ENCODE results near the gene CROCC2.

Gene CROCC2

DNA sequence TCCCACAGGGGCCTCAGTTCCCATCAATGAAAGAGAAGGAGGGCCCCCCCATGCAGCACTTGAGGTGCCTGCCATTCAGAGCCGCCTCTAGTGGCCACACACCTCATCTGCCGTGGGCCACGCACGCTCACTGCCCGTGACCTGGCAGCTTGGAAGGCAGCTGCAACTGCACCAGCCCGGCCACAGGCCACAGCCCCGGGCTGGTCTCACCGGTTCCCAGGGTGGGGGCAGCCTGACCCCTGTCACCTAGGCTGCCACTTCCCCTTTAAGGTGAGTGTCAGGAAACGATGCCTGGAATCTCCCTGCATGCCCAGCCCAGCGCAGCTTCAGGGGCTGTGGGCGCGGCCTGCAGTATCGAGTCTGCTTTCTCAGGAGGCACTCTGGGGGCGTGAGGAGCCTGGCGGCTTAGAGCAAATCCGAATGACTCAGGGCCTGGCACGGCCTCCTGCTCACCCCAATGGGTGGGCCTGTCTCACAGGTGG is 12.7 kb upstream of the CROCC2 start:
- DNase-seq = no peak

DNA sequence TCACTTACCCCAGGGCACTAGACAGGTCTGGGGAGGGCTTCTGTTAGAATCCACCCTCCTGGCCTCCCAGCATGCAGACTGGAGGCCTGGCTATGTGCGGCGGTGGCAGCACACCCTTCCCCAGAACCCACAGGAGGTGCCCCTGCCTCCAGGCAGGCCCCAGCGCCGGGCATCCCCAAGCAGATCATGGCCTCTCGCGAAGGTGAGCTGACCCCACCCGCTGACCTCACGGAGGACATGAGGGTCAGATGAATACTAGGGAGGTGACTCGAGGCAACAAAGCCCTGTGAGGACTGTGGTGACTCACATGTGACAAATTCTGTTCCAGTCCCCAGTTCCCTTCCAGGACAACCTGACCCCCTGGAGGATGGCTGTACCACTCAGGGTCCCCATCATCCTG is 12.1 kb upstream of the CROCC2 start:
- DNase-seq = no peak

DNA sequence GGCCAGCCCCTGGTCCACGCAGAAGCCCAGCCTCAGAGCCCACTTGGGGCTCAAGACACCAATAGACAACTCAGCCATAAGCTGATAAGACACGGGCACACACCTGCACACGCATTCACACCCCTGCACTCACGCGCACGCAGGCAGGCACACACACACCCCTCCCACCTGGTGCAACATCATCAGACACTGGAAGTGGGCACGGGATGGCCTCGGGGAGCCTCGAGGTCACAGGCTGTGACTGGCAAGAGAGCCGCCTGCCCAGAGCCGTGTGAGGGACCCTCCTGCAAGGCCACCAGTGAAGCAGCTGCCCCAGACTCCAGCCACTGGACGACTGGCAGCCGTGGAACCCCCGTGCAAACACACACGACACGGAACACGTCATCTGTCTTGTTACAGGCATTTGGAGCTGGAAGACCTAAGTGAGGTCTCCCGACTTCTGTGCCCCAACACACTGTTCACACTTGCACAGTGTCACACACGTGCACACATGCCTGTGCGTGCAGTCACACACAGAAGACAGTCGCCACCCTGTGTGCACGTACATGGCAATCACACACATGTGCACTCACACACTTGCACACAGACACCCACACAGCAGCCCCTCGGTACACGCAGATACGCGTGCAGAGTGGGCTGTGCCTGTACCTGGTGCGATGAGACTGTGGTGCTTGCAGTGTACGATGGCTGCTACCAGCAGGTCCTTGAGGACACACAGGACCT is 11.1 kb upstream of the CROCC2 start:
- no peak for DNase-seq

DNA sequence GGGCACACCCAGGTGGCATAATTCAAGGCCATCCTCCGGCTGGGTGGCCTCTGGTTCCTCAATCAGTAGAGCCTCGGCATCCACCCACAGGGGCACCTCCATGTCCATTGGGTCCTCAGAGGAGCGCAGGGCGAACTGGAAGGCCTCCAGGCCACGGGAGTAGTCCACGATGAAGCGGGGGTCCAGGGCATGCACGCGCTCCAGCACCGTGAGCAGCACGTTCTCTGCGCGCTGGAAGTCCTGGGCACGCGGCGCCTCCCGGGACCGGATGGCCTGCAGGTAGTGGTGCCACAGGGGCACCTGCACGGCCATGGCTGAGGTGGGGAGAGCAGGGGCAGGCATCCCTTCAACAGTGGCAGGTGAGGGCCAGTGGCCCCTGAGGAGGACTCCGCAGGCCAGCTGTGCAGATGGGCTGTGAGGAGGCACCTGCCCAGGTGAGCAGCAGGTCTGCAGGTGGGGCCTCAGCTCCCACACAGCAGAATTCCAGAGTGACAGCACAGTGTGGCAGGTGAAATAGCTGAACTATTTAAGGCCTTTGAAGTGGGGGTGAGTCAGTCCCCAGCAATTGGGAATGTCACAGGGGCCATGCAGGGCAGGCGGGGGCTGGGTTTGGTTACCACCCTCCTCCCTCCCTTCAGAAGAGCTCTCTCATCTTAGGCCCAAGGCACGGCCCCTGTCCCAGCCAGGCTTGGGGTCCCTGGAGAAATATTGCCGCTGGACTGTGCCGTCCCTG is 10.3 kb upstream of the CROCC2 start, which contains the start of gene MAB21L4:
Gene MAB21L4, minus strand, starts transcription at position 501 of the 733 bp plus-strand sequence. Its CDS starts 159 bp downstream, at position 342.
- DNase-seq = no peak

DNA sequence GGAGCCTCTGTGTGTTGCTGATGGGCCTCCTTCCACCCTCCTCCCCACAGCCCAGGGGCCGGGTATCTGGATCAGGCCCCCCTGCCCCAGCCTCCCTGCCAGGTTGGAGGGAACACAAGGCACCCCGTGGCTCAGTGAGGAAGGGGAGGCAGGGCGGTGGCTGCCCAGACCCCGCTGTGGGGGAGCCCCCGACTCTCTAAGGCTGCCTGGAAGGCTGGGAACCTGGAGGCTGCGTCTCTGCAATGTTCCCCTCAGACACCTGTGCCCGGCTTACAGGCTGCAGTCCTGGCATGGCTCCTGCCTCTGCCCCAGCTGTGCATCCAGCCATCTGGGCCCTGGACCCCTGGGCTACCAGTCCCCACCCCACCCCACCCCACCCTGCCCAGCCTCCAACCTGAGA is 9.7 kb upstream of the CROCC2 start:
- DNase-seq = no peak

DNA sequence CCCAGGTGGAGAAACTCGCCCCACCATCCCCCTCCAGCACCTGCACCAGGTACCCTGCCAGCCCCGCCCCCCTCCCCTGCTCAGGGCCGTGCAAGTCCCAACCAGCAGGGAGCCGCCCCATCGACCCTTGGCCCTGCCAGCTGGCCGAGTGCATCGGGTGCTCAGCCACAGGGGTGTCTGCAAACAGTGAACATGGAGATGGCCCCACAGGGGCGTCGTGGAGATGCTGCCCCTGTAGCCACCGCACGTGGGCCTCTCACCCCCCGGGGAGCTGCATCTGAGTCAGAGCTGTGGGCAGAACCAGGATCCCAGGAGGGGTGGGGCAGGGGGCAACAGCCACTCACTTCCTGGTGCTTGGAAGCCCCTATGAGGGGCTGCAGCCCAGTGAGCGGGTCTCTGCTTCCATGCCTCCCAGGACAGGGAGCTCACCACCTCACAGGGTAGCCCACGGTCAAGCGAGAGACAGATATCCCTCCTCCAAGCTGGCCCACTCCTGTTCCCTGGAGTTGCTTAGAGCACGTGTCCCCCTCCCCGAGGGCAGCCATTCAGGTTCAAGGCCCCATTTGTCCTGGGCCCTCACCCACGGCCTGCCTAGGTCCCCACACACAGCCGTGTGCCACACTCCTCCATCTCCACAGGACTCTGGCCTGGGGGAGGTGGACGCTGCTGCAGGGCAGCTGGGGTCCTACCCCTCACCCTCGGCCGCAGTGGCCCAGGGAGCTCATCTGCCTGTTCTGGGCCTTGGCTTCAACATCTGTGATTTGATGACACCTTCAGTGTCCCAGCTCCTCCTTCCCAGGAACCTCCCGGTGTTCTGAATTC is 9.1 kb upstream of the CROCC2 start:
- peak; percentile 87 for DNase-seq

DNA sequence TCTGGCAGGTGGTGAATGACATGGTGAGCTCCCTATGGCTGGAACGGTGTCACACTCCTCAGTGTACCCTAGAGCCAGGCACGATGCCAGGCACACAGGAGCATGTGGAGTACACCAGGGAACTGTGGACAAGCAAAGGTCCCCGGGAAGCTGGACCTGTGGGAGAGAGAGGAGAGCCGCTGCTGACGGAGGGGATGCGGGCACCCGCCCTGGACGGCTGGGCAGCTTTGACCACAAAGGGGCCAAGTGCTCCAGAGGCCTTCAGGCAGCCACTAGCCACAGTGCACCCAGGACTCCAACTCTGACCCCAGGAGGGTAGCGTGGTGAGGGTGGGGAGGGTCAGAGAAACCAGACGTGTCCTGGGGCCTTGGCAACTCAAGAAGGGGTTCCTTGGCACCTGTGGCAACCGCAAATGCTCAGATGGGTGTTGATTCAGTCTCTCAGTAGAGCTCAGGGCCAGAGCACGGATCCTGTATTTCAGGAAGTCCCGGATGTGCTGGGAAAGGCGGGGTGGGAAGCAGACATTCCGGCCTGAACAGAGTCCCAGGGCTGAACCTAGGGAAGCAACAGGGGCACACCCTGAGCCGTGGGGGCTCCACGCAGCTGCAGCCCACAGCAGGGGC is 7.9 kb upstream of the CROCC2 start:
- no peak for DNase-seq

DNA sequence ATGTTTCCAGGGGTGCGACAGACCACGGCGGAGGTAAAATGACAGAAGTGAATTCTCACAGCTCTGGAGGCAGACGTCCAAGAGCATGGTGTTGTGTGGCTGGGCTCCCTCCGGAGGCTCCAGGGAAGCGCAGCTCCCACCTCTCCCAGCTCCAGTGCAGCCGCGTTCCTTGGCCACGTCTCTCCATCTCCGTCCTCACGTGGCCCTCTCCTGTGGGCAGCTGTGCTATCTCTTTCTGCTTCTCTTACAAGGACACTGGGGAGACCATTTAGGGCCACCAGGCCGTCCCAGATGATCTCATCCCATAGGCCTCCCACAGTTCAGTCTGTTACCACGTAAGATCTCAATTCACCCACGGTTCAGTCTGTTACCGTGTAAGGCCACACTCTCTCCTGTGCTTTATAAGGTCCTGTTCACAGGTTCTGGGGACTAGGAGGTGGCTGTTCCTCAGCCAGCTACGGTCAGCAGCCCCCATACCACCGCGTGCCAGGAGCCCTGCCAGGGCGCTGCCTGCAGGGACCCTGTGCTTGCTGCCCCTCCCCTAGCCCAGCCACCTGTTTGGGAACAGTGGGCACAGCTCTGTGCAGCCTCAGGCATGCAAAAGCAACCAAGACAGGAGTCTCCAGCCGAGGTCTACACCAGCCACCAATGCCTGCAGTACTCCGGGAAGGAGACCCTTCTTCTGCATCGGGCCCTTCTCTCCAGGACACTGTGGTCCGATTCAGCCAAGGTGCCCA is 7.2 kb upstream of the CROCC2 start:
- no peak for DNase-seq

DNA sequence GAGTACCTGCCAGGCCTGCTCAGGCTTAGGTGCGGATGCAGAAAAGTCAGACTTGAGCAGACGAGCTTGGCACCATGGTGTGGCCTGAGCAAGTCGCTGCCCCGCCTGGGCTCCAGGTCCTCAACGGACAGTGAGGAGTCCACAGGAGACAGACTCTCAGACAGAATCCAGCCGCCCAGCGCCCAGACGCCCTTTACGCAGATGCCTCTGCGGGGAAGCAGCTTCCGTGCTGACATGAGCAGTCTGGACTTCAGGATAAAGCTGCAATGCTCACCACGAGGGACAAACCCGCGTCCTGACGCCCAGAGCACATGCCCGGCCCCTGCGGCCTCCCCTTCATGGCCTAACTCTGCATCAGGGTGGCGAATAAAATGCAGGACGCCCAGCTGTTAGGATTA is 6.7 kb upstream of the CROCC2 start:
- no peak for DNase-seq

DNA sequence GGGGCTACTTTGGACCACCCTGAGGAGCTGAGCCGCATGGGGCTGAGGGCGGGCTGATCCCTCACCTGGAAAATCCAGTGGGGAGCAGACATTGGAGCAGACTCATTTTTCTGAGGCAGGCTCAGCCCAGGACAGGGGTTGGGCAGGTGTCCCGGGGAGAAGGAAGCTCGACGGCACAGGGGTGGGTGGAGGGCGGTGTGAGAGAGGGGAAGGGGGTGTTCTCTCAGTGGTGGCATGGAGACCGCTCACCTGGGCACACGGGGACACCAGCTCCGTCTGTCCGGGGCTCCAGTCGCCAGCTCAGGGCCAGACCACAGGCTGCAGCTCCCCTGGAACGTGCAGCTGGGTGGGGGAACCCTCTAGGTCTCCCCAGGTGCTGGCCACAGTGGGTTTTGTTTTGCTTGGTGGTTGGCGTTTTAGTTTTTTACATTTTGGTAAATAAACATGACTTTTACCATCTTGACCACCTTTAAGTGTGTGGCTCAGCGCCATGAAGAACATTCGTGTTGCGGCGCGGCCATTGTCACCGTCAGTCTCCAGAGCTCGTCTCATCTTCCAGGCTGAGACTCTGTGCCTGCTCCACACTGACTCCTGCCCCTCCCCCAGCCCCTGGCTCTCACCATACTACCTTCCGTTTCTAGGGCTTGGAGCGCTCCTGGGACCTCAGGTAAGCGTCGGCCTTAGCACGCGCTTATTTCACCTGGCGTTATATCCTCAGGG is 5.8 kb upstream of the CROCC2 start:
- DNase-seq = no peak

DNA sequence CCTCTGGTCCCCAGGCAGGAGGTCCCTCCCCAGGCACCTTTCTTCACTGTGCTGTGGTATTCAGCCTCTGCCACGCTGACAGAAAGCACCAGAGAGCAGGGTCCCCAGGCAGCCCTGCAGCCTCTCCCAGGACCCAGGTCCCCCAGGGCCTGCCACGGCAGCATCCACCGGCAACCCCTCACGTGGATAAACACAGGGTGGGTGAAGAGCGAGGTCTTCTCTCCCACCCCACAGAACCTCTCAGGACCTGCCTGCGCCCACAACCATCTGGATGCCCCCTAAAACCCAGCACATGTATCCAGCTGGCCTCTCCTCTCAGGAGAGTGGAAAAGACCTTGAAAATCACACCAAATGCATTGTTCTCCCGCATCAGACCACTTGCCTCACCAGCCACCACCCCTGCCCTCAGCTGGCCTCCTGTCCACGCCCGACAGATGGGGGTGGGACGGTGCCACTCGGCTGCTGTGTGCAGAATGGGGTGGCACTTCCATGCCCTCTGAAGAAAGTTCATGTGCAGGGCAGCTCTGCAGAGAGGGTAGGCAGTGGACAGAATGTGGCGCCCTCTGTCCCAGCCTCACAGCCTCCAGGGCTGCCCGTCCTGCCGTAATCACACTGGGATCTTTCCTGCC is 4.0 kb upstream of the CROCC2 start:
- no peak for DNase-seq

DNA sequence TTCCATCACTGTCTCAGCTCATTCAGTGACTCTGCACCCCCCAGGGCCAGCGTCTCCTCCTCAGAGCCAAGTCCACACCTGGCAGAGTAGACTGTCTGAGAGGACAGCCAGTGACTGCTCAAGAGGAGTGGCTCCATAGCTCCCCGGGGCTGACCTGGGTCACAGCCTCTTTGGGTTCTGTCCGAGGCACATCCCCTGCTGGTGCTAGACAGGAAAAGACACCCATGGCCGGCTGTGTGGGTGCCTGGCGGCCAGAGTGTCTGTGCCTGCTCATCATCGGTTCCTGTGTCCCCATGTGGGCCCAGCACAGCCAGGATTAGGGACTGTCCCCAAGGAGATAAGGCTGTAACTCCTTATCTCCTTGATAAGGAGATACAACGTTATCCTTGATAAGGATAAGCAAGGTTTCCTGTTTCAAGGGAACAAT is 3.5 kb upstream of the CROCC2 start:
- peak; percentile 30 for DNase-seq

DNA sequence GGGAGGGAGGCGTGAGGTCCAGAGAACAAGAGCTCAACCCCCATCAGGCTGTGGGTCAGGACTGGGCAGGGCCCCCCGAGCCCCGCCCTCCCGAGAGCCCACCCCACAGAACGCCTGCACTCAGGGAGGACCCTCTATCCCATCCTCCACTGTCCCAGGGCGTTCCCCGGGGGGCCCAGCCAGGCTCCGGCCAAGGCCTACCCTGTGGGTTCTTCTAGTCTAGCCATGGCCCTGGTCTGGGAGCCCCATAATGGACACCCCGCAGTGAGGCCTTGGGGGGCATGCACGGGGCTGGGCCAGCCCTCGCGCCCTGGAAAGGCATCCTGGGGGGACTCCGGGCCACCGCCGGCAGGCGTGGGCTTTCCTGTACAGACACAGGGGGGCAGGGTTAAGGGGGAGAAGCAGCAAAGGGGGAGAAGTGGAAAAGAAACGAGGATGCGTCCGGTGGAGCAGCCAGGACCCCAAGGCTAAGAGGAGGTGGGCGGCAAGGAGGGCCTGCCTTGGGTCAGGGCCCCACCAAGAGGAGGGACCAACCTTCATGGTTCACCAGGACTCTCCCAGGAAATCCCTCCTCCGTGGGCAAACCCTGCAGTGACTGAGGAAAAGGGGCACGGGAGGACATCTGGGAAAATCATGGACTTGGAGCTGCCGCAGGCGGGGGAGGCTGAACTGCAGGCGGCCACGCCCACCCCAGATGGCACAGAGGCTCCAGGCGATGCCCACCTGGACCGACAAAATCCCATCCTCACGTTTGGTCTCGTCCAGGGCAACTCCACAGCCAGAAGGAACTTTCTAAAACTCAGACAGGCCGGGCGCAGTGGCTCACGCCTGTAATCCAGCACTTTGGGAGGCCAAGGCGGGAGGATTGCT is 2.7 kb upstream of the CROCC2 start:
- no peak for DNase-seq

DNA sequence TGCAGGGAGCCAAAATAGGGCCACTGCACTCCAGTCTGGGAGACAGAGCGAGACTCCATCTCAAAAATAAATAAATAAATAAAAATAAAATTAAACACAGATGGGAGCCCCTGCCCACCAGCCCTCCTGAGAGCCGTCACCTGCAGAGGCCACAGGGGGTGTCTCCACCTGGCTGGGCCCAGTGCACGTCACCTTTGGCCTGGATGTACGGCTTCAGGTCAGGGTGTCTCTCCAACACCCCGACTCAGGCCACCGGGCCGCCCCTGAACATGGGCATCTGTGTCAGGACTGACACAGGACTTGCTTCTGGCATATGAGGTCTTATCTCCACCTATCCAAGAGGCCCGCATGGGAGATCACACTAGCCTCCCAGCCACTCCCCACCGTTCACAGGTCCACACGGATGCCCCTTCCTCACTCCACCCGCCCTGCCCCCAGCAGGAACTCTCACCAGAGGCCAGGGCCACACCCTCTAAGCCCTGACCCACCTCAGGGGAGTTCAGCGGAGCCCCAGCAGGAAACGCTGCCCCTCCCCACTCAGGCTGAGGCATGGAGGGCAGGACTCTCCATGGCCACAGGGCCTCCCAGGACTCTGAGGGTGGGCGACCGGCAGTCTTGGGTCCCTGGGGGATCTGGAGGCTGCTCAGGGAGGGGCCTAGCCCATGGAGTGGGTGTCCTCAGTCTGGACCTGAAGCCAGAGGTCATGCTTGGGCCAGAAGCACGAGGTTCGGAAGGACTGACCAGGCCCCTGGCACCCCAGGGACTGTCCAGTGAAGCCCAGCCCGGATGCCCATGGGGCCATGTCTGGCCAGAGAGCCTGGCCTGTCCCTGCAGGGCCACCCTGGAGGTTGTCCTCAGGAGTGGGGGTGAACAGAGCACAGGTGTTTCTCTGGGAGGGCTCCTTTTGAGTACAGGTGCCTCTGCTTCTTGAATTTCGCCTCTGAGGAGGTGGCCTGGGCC is 1.6 kb upstream of the CROCC2 start:
- no peak for DNase-seq

DNA sequence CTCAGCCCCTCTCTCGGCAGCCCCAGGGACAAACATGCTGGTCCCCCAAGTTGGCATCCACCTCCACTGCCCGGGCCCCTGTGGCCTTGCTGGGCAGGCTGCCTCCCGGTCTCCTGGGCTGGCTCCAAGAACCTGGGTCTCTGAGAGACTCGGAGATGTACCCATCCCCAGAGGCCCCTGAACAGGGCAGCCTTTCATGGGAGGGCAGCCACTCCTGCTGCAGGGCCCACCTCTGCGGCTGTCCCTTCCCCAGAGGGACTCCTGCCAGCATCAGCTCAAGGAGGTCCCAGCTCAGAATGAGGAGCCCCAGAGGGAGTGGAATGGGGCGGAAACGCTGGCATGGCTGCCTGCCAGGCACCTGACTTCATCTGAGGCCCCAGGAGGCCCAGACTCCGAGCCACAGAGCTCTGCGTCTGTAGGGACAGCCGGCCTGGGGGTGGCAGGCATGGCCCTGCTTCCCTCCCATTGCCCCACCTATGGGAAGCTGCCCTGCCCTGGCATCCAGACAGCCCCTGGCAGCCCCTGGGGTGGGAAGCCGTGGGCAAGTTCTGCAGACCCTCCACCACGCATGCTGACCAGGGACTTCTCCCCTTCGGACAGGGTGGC is 857 bp upstream of the CROCC2 start:
- DNase-seq = peak; percentile 64

DNA sequence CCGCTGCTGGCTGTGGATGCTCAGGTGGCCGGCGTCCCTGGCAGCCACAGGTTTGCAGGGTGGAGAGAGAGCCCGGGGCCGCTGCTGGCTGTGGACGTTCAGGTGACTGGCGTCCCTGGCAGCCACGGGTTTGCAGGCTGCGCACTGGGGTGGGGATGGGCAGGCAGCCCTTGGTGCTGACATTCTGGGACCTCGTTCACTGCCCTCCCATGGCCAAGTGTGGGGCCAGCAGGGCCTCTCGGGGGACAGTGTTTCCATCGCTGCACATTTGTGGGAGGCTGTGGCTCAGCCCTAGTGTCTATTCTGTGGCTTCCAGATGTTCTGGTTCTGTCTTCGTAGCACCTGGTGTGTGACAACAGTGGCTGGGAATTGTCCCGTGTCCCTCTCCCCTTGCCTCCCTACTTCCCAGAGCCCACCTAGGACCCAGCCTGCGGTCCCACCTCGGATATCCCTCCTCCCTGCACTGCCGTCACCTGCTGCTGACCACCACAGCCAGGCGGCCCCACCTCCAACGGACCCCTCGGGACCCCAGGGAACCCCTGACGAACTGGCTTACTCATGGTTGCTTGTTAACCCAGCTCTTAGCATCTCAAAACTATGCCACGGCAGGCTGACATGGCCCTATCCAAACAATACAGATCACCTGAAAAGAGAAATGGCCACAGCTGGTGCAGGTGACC is 915 bp downstream of the CROCC2 start:
- no peak for DNase-seq

DNA sequence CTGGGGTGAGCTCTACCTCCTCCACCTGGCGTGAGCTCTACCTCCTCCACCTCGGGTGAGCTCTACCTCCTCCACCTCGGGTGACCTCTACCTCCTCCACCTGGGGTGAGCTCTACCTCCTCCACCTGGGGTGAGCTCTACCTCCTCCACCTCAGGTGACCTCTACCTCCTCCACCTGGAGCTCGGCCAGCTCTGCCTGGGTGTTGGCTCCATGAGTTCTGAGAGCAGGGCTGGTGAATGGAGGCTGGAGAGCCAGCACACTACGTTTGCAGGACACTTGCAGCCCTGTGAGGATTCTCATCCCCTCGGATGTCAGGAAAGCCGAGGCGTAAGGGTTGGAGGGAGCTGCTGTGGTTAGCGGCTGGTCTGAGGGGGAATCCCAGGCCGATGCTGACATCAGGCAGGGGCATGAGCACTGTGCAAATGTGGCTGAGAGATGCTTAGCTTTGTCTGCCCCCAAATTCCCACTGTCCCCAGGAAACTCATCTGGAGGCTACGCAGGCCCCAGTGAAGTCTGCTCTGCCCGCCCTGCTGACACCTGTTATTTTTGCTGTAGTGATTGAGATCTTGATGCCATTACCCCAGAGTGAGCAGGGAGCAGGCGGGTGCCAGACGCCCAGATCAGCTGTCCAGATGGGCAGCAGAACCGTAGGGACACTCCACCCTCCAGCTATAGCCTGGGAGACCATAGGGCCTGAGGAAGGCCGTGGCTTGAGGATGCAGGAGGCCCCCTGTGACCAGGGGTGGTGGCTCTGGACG is 3.3 kb downstream of the CROCC2 start:
- peak; percentile 39 for DNase-seq
